Stomach (tissue), 4 donors: ENCODE measurements around the gene UBXN11.

Experiments
- CTCF ChIP-seq, 7 experiments: fragments of 450-650 bp in 4 of 7; fragments of 200-600 bp in 3 of 7; sonication (generic) in 3 of 7; IDR thresholded peaks; one replicate each; pipeline ENCODE4 v1.5.1; 2016 to 2019; ENCODE audit warnings: antibody characterized with exemption in 7 of 7, control low read depth in 2 of 7, mild to moderate bottlenecking in 1 of 7
- POLR2A ChIP-seq, 4 donors: fragments of 450-650 bp; IDR thresholded peaks; one replicate each; pipeline ENCODE4 v1.6.1; 2016; ENCODE audit warnings: antibody characterized with exemption in 4 of 4, control low read depth in 2 of 4, mild to moderate bottlenecking in 1 of 4, moderate library complexity in 1 of 4

GRCh38 chr1:26350343-26350700, 43.9 kb upstream of the UBXN11 start:
- TF ChIP-seq POLR2A (IDR thresholded peaks at IDR 0.05), result no peak
- no peak for TF ChIP-seq CTCF (IDR thresholded peaks at IDR 0.05)
